Vagina (tissue), 2 donors: ENCODE results near the gene ACVR1. TPM values are rescaled to one million over a fixed set of nuclear protein-coding genes. Genes with fewer than 3 reads are reported as not detected.

Experiments used
- DNase-seq, 2 donors: peaks; one replicate each; pipeline ENCODE4 v3.0.0-alpha.2; 2017; ENCODE audit errors: extremely low spot score in 2 of 2
- H3K27ac ChIP-seq: fragments of 200-600 bp; sonication (generic); one replicate; pipeline ENCODE4 v1.5.1; 2019
- H3K27me3 ChIP-seq: fragments of 200-600 bp; sonication (generic); one replicate; pipeline ENCODE4 v1.5.1; 2019
- H3K36me3 ChIP-seq, 2 donors: fragments of 200-600 bp; sonication (generic); one replicate each; pipeline ENCODE4 v1.5.1; 2017 to 2019
- H3K4me1 ChIP-seq: fragments of 200-600 bp; sonication (generic); one replicate; pipeline ENCODE4 v1.5.1; 2019
- H3K4me3 ChIP-seq, 2 donors: fragments of 200-600 bp; sonication (generic); 1 replicate in 1 of 2; 2 replicates in 1 of 2; pipeline ENCODE4 v1.5.1; 2016 to 2019
- H3K9me3 ChIP-seq: fragments of 200-600 bp; sonication (generic); one replicate; pipeline ENCODE4 v1.5.1; 2019
- POLR2A ChIP-seq, 2 donors: fragments of 450-650 bp; IDR thresholded peaks; one replicate each; pipeline ENCODE4 v1.6.1; 2017; ENCODE audit warnings: antibody characterized with exemption in 2 of 2, mild to moderate bottlenecking in 2 of 2, moderate library complexity in 2 of 2
- POLR2AphosphoS5 ChIP-seq, 2 donors: sonication (generic); formaldehyde crosslinking; IDR thresholded peaks; one replicate each; pipeline ENCODE4 v1.9.0; 2017; ENCODE audit warnings: antibody characterized with exemption in 2 of 2, mild to moderate bottlenecking in 2 of 2, low read depth in 1 of 2; ENCODE audit not compliant: insufficient read depth in 1 of 2
- intact Hi-C: fragments of 100-400 bp; cut with DNase I; formaldehyde crosslinking; loops from one replicate; pipeline ENCODE4 v1.15.1; 2023
- total RNA-seq: library from RNA; depleted of rRNA; stranded (reverse); fragments of >200 nt; gene quantifications from one replicate; pipeline ENCODE4 v1.2.3, GENCODE V29; 2016
- TF ChIP-seq, protein P1 (sequence below), 3 experiments: fragments of 450-650 bp in 2 of 3; fragments of 200-600 bp in 1 of 3; sonication (generic) in 1 of 3; IDR thresholded peaks; one replicate each; pipeline ENCODE4 v1.5.1; 2017 to 2019; ENCODE audit warnings: antibody characterized with exemption in 3 of 3, mild to moderate bottlenecking in 2 of 3, moderate library complexity in 2 of 3

Gene ACVR1
- total RNA-seq, 1 donor from 2014 or later = 25.8 TPM

DNA sequence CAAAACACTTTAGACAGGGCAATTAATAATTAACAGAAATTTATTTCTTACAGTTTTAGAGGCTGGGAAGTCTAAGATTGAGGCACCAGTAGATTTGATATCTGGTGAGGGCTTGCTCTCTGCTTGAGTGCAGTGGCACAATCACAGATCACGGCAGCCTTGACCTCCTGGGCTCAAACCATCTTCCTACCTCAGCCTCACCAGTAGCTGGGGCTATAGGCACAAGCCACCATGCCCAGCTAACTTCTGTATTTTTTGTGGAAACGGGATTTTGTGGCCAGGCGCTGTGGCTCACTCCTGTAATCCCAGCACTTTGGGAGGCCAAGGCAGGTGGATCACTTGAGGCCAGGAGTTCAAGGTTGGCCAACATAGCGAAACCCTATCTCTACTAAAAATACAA, 29.0 kb upstream of the ACVR1 start:
- intact Hi-C loops = no loop called here
- TF ChIP-seq, protein P1, sequence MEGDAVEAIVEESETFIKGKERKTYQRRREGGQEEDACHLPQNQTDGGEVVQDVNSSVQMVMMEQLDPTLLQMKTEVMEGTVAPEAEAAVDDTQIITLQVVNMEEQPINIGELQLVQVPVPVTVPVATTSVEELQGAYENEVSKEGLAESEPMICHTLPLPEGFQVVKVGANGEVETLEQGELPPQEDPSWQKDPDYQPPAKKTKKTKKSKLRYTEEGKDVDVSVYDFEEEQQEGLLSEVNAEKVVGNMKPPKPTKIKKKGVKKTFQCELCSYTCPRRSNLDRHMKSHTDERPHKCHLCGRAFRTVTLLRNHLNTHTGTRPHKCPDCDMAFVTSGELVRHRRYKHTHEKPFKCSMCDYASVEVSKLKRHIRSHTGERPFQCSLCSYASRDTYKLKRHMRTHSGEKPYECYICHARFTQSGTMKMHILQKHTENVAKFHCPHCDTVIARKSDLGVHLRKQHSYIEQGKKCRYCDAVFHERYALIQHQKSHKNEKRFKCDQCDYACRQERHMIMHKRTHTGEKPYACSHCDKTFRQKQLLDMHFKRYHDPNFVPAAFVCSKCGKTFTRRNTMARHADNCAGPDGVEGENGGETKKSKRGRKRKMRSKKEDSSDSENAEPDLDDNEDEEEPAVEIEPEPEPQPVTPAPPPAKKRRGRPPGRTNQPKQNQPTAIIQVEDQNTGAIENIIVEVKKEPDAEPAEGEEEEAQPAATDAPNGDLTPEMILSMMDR (IDR thresholded peaks at IDR 0.05) = no peak
- no peak for TF ChIP-seq POLR2AphosphoS5 (IDR thresholded peaks at IDR 0.05; ENCODE audit: insufficient read depth in 1 of 2, low read depth in 1 of 2)
- TF ChIP-seq POLR2A (IDR thresholded peaks at IDR 0.05) = no peak
- no peaks in the 10 kb centered on the region for H3K9me3 ChIP-seq
- no peak overlapping the region for H3K4me3 ChIP-seq
- no peak for DNase-seq
- H3K36me3 ChIP-seq = no peaks in the 10 kb centered on the region
- H3K27me3 ChIP-seq = no peaks in the 10 kb centered on the region
- no peaks in the 10 kb centered on the region for H3K4me1 ChIP-seq
- H3K27ac ChIP-seq = no peak overlapping the region

DNA sequence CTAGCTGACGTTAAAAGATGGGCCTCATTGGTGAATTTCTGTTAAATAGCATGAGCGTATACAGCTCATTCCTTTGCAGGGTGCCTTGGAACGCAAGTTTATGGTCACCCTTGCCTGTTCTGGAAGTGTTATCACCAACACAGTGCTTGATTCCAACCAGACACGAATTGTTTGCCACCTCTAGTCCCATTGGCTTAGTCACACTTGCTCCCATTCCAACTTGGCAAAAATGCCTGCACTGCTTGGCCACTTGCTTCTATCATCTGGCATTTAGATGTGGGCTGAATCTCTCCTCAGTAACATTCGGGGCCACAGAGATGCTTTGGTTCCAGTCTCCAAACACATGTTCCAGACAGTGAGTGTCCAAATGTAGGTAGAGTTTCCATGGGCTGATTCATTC, 27.5 kb upstream of the ACVR1 start:
- no peak overlapping the region for H3K4me3 ChIP-seq
- TF ChIP-seq POLR2A (IDR thresholded peaks at IDR 0.05) (no peak), POLR2AphosphoS5 (IDR thresholded peaks at IDR 0.05; ENCODE audit: insufficient read depth in 1 of 2, low read depth in 1 of 2) (no peak)
- TF ChIP-seq, protein P1 (IDR thresholded peaks at IDR 0.05) = no peak
- H3K9me3 ChIP-seq = no peaks in the 10 kb centered on the region
- no peak overlapping the region for H3K27ac ChIP-seq
- no peaks in the 10 kb centered on the region for H3K36me3 ChIP-seq
- H3K27me3 ChIP-seq = no peaks in the 10 kb centered on the region
- peaks cover under 1% of the 10 kb centered on the region for H3K4me1 ChIP-seq
- intact Hi-C loops = no loop called here
- no peak for DNase-seq

DNA sequence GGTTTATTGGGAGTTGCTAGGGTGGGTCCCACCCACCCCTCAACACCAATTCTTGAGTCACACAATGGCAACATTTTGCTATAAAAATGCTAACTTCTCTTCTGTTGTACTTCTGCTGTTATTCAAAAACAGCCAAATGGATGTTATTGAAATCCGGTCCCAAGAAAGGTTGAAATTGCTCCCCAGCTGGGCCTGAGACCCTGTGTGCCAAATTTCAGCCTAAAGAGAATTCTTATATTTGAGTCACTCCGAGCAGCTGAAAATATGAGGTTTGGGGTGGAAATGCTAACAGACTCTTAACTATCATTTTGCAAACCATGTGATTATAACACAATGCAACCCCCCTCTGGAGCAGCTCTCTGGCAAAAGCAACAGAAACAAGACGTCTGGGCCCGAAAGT, 27.0 kb upstream of the ACVR1 start:
- Histone ChIP-seq H3K4me1 (peaks cover 6% of the 10 kb centered on the region), H3K9me3 (no peaks in the 10 kb centered on the region), H3K27ac (no peak overlapping the region), H3K36me3 (no peaks in the 10 kb centered on the region), H3K4me3 (no peak overlapping the region), H3K27me3 (no peaks in the 10 kb centered on the region)
- no peak for DNase-seq
- TF ChIP-seq POLR2AphosphoS5 (IDR thresholded peaks at IDR 0.05; ENCODE audit: insufficient read depth in 1 of 2, low read depth in 1 of 2) (no peak), POLR2A (IDR thresholded peaks at IDR 0.05) (no peak)
- TF ChIP-seq, protein P1 (IDR thresholded peaks at IDR 0.05) = no peak
- intact Hi-C loops = no loop called here

DNA sequence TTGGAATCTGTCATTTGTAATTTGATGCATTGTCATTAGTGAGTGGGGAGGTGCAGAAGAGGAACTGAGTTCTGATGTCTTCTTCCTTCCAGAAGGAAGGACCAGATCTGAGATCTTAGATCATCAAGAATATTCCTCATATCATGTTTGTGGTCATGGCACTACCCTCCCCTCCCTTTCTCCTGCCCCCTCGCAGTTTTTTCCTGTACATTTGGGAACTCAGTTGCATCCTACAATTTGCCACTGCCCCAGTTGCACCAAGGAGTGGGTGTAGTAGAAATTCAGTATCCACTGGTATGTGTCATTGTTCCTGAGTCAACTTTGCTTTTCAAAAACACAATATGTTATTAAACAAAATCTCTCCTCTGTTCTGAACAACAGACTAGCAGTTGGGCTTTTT, 26.6 kb upstream of the ACVR1 start:
- Histone ChIP-seq H3K4me3 (no peak overlapping the region), H3K36me3 (no peaks in the 10 kb centered on the region), H3K4me1 (peaks cover 6% of the 10 kb centered on the region), H3K27ac (no peak overlapping the region), H3K9me3 (no peaks in the 10 kb centered on the region), H3K27me3 (no peaks in the 10 kb centered on the region)
- TF ChIP-seq POLR2AphosphoS5 (IDR thresholded peaks at IDR 0.05; ENCODE audit: insufficient read depth in 1 of 2, low read depth in 1 of 2) (no peak), POLR2A (IDR thresholded peaks at IDR 0.05) (no peak)
- TF ChIP-seq, protein P1 (IDR thresholded peaks at IDR 0.05) = no peak
- no peak for DNase-seq
- intact Hi-C loops = no loop called here

DNA sequence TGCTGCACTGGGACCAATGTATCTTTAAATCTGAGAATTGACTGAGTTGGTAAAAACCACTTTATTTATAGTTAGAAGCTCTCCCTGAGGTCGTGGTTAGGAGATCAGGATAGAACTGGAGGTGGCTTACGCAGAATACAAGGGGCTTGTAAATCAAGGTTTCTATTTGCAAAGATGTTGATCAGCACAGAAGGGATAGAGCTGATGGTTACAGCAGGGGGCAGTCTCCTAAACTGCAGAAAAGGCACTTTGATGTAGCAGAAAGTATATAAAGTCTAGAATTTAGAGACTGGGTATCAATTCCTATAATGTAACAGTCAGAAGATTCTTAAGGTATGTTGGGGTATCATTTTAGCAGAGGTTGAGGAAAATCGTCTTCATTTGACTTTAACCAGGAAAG, 25.2 kb upstream of the ACVR1 start:
- H3K27me3 ChIP-seq = no peaks in the 10 kb centered on the region
- H3K36me3 ChIP-seq = no peaks in the 10 kb centered on the region
- no peaks in the 10 kb centered on the region for H3K9me3 ChIP-seq
- no peak for DNase-seq
- no peak overlapping the region for H3K4me3 ChIP-seq
- TF ChIP-seq, protein P1 (IDR thresholded peaks at IDR 0.05) = no peak
- TF ChIP-seq POLR2AphosphoS5 (IDR thresholded peaks at IDR 0.05; ENCODE audit: insufficient read depth in 1 of 2, low read depth in 1 of 2) (no peak), POLR2A (IDR thresholded peaks at IDR 0.05) (no peak)
- intact Hi-C loops = no loop called here
- no peak overlapping the region for H3K27ac ChIP-seq
- H3K4me1 ChIP-seq = peaks cover 6% of the 10 kb centered on the region
